Head of caudate nucleus (tissue), 42 donors: ENCODE measurements around the gene MYT1.

Experiments
- DNase-seq, 42 donors: peaks; one replicate each; pipeline versions ENCODE4 v3.0.0 to v3.0.0-alpha.2; 2020 to 2021; ENCODE audit warnings: mixed read lengths in 7 of 42
- intact Hi-C: fragments of 100-400 bp; cut with DNase I; formaldehyde crosslinking; loops from one replicate; pipeline ENCODE4 v1.15.0; 2022

The MYT1 gene

DNA sequence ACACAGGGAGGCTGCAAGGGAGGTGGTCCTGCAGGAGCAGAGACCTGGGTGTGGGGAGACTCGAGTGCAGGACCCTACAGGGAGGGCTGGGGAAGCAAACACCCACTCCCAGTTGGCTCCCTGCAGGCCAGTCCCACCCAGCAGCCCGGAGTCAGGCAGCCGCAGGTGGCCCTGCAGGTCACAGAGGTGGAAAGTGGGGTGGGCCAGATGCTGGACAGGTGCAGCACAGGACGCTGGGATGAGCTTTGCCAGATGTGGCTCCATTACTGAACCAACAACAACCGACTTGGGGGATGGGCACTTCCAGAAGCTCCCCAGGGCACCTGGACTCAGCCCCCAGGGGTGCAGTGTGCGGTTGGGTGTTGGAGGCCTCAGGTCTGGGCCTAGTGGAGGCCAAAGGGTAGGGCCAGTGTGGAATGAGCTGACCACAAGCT is 26.6 kb upstream of the MYT1 start:
- peak in 9 of 42 donors; percentile 0 to 28 (median 8) for DNase-seq
- intact Hi-C loops = no loop called here

DNA sequence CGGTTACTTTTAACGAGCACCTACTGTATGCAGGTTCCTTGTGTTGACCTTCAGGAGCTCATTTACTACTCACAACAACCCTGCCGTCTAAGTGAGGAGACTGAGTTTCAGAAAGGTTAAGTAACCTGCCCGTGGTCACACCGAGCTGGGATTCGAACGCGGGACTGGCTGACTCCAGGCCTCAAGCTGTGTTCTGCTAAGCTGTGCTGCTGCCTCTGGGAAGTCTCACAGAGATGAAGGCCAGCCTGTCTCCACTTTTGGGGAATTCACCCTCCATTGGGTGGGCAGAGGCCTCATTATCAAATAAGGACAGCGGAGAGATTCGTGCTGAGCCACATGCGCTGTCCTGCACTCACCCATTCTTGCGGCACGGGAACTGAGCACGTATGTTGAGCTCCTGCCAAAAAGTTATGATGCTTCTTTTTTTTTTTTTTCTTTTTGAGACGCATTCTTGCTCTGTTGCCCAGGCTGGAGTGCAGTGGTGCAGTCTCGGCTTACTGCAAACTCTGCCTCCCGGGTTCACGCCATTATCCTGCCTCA is 25.9 kb upstream of the MYT1 start:
- intact Hi-C loops = no loop called here
- peak in 10 of 42 donors; percentile 2 to 34 (median 9) for DNase-seq

DNA sequence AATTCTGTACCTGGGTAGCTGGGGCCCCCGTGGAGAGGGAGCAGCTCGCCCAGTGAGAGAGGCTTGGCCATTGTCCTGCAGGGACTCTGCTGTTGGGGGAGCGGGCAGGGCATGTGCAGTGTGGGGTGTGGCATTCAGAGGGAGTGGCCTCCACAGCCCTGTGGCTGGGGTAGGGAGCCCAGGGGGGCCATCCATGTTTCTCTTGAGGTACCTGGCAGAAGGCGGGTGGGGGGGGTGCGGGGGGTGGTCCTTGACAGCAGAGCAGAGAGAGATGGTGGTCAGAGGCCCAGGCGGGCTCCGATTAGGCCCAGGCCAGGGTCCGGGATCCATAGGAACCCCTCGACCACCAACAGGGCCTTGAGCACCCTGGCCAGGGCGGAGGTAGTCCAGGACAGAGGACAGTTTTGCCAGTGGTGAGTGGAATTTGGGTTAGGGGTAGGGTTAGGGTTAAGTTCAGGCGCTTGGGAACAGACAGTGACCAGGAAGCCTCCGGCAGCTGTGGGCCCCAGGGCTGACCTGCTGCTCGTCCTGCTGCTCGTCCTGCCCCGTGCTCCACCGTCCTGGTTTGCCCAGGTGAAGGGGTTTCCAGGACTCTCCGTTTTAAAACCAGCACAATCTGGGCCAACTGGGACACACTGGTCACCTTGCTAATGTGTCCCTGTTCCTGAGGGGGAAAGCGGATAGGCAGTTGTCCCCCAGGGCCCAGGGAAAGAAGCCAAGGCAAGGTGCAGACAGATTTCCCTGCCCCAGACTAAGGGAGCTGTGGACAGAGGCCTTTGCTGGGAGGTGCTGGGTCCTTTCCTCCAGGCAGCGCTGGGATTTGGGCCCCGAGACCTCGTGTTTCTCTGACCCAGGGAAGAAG is 24.8 kb upstream of the MYT1 start:
- intact Hi-C loops = no loop called here
- DNase-seq = peak in 11 of 42 donors; percentile 0 to 39 (median 10)

DNA sequence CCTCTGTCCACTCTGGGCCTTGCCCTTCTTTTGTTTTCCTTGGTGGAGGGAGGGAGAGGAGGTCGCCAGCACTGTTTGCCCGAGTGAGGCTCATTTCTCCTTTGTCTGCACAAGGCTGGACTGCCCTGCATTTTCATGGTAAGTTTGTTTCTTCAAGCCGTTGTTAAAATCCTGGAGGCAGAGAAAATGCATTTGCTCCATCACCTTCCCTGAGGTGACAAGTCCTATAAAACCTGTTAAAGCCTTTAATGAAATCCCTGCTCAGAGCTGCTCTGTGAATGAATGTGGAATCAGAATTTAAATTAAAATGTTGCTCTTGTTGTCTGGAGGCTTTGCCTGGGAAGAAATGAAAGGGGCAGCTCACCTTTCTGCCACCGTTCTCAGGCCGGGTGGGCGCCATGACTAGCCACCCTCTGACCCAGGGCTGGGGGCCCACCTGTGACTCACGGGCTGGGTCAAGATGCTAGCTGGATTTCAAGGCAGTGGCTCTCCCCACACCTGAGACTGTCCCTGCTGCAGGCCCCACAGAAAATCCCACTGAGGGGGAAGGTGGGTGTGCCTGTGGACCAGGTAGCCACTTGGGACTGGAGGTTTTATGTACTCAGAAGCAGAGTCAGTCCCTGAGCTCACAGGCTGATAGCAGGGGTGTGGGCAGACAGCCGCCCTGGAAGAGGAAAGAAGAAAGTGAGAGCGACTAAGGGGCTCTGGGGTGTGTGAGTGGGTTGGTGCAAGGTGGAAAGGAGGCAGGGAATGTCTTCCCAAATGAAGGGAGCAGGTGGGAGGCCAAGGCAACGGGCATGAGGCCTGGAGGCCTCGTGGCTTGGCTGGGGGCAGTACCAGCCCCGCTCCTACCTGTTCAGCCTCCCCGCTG is 24.0 kb upstream of the MYT1 start:
- intact Hi-C loops = no loop called here
- peak in 10 of 42 donors; percentile 2 to 35 (median 12) for DNase-seq

DNA sequence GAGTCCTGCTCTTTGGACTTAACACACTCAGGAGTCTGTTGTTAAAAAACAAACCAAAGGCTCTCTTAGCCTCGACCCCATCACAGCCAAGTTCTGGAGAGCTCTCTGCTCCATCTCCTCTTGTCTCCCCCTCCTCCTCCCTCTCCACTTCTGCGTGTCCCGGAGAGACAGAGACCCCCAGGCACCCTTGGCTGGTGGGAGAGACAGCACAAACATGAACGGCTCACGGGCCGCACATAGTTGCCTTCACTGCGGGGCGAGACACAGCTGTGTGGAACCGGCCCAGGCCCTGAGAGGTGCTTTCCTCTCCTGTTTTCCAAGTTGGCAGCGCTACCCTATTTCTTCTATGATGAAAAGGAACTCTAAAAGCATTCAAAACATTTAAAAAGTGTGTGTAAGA is 23.3 kb upstream of the MYT1 start:
- DNase-seq = peak in 9 of 42 donors; percentile 1 to 32 (median 13)
- intact Hi-C loops = no loop called here

DNA sequence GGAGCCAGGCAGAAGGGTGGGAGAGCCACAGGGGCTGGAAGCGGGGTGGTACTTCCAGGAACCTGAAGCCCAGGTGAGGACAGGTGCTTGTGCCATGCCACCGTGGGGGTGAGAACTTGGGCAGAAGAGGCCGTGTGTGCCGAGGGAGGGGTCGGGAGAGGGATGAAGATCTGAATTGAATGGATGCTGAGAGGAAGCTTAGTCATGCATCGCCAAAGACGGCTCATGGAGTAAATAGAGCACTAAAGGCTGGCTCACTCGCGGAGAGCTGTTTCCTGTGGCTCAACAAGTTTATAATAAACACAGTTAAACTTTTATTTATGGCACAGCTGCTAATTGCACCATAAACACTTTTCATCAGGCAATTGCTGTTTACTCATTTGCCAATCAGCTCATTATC is 21.7 kb upstream of the MYT1 start:
- DNase-seq = peak in 12 of 42 donors; percentile 1 to 42 (median 9)
- intact Hi-C loops = no loop called here

DNA sequence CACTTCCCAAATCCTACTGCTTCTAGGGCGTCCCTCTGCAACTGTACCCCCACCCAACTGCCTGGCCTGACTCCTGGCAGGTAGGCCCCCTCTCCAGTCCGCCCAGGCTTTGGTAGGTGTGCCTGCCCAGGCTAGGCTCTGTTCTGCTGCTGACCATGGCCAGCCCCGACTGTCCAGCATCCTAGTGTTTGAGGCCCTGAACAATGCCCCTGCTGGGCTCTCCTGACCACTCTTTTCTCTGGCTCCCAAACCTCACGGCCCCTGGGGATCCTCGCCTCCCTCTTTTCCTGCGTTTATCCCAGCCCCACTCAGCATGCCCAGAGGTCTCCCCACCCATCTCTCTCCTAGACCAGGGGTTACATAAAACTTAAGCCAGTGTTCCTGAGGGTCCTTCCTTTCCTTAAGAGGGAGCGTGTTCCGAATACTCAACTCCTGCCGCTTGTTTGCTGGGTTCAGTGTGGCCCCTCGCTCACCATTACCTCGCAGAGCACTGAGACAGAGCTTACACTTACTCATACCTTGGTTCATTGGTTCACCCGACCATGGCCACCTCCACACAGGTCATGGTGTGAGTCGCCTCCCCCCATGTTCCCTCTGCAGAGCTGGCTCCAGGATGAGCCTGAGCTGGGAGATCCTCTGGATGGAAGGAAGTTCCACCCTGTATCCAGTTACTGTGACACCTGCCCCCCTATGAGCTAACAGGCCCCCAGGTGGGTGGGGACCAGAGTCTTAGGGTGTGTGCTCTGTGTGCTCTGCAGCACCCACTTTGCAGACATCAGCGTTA is 21.0 kb upstream of the MYT1 start:
- DNase-seq = peak in 15 of 42 donors; percentile 1 to 28 (median 6)
- intact Hi-C loops = no loop called here

DNA sequence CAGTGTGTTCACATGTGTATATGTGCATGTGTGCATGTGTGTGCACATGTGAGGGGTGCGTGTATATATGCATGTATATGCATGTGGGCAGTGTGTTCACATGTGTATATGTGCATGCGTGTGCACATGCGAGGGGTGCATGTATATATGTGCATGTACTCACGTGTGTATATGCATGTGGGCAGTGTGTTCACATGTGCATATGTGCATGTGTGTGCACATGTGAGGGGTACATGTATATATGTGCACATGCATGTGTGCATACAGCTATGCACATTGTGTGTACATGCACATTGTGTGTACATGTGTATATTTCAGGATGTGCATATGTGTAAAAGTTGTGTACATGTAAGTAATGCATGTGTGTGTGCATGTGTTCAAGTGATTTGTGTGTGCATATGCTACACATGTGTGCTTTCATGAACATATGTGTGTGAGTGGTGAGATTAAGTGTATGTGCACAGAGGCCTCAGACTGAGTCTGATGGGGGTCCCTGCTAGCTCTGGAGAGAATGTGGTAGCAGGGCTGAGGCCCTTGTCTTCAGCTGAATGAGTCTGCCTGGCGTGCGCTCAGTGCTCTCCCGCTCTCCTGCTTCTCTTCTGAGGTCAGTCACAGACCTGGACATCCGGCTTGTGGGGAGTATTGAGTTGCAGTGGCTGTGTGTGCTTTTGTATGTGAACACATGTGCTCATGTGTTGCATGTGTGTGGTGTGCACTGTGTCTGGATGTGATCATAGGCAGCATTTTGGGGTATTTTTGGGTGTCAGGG is 19.9 kb upstream of the MYT1 start:
- intact Hi-C loops = no loop called here
- DNase-seq = peak in 6 of 42 donors; percentile 1 to 15 (median 6)

DNA sequence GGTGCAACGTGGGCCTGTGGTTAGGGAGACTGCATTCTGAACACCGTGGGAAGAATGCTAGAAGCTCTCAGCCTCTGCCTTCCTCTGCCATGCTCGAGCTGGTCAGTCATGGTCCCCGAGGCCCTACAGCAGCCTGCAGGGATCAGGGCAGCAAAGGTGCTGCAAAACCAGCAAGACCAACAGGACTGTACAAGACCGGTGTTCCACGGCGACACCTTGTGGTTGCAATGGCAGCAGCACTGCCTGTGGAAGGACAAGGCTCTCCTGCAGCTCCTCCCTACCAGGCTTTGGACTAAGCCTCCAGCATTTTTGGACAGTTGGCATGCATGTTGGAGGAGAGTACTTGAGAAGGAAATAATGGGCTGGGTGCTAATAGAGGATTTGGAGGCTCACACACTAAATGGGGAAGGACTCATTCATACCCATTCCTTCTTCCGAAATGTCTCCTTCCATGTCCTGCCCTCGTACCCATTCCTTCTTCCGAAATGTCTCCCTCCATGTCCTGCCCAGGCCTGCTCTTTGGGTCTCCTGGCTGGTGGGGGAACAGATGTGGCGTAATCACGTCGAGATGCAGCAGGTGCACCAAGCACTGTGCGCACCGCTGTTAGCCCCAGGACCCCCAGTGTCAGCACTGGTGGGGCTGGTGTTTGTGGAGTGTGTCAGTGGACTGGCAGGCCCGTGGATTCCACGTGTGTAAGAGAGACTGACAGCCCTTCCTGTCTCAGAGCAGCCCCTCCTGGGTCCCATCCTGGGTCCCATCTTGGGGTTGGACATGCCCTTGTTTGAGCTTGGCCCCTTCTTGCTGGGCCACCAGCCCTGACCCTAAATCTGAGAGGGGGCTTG is 18.6 kb upstream of the MYT1 start:
- peak in 13 of 42 donors; percentile 2 to 27 (median 9) for DNase-seq
- intact Hi-C loops = no loop called here

DNA sequence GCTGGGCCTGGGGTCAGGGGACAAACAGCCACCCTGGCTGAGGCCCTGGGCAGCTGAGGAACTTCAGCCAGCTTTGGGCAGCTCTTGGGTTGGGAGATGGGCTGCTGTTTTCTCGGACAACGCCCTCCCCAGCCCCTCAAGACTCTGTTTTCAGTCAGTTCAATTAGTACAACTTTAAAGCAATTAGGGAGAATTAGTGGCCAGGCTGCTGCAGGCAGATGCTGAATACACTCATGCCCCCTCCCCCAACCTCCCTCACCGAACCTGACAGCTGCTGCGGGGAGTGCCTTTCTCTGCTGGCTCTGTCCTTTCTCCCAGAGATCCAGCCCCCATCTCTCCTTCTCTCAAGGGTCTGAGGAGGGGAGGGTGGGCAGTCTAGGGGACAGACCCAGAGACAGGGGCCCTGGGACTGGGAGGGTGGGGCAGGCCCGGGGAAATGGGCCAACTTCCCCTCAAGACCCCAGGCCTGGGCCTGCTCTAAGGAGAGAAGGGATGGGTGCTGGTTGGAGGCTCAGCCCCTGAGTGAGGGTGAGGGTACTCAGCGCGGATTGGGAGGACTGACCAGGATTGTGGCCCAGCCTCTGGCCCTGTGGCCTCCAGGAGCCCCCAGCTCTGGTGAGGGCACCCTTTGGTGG is 17.8 kb upstream of the MYT1 start:
- intact Hi-C loops = no loop called here
- DNase-seq = peak in 17 of 42 donors; percentile 2 to 37 (median 9)

DNA sequence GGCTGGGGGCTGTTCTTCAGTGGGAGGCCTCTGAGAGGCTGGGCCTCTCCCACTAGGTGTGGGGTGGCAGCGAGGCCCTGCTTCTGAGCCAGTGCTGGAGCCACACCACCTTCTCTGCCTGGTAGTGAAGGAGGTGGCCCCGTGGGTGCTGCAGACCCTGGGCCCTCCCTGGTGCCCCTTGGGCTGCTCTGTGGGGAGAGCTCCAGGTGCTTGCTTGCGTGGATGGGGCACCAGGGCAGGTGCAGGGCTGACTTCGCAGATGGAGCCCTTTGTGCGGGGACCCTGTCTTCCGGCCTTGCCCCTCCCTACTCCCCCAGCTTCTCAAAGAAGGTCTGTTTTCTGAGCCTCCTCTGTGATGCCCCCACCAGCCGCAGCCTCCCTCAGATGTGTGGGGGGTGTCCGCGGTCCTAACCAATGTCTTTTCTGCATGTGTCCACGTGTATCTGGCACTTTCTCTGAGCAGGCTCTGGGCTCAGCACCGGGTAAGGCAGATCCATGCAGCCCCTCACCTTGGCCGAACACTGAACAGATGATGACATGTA is 17.2 kb upstream of the MYT1 start:
- intact Hi-C loops = no loop called here
- DNase-seq = peak in 13 of 42 donors; percentile 6 to 43 (median 24)

DNA sequence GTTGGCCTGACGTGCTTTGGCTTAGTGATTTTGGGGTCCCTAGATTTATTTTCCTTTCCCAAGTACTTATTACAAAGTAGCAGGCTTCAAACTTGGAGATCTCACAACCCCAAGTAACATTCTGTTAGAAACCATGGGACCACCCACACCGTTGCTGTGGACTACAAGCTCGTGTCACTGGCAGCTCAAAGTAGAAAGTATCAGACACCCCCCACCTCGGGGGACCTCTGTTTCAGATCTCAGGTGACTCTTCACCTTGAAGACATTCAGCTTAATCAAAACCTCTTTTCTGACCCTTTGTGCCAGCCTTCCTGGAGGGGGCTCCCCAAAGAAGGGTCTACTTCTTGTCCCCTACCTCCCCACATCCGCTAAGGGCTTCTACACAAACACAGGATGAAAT is 15.7 kb upstream of the MYT1 start:
- intact Hi-C loops = no loop called here
- DNase-seq = peak in 12 of 42 donors; percentile 1 to 29 (median 18)

DNA sequence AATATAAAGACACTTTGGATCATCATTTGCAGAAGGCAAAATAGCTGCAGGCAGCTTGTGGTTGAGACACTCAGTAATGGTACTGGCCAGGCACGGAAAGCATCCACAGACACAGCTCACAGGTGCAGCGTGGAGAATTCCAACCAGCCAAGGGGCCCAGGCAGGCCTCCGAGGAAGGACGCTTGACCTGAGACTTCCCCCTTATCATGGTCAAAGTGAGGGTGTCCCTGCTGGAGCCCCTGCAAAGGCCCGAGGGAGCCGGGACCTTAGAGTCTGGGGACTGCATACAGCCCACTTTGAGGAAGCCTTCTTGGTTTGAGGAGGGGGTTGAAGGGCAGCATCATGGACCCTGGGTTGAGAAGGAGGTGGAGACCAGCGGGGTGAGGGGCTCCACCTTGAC is 15.1 kb upstream of the MYT1 start:
- intact Hi-C loops = no loop called here
- peak in 17 of 42 donors; percentile 0 to 34 (median 10) for DNase-seq

DNA sequence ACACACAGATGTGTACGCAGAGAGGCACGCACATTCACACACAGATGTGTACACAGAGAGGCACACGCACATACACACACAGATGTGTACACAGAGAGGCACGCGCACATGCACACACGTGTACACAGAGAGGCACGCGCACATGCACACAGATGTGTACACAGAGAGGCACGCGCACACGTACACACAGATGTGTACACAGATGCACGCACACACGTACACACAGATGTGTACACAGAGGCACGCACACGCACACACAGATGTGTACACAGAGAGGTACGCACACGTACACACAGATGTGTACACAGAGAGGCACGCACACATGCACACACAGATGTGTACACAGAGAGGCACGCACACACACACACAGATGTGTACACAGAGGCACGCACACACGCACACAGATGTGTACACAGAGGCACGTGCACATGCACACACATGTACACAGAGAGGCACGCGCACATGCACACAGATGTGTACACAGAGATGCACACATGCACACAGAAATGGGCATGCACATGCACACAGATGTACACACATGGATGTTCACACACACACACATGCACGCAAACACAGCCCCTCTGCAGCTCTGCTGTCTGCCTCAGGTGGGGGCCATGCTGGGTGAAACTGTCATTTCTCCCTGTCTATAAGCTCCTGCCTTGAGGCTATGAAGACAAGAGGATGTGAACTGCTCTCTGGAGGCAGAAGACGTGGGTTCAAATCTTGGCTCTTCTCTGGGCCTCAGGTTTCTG is 14.3 kb upstream of the MYT1 start:
- DNase-seq = peak in 14 of 42 donors; percentile 0 to 29 (median 6)

DNA sequence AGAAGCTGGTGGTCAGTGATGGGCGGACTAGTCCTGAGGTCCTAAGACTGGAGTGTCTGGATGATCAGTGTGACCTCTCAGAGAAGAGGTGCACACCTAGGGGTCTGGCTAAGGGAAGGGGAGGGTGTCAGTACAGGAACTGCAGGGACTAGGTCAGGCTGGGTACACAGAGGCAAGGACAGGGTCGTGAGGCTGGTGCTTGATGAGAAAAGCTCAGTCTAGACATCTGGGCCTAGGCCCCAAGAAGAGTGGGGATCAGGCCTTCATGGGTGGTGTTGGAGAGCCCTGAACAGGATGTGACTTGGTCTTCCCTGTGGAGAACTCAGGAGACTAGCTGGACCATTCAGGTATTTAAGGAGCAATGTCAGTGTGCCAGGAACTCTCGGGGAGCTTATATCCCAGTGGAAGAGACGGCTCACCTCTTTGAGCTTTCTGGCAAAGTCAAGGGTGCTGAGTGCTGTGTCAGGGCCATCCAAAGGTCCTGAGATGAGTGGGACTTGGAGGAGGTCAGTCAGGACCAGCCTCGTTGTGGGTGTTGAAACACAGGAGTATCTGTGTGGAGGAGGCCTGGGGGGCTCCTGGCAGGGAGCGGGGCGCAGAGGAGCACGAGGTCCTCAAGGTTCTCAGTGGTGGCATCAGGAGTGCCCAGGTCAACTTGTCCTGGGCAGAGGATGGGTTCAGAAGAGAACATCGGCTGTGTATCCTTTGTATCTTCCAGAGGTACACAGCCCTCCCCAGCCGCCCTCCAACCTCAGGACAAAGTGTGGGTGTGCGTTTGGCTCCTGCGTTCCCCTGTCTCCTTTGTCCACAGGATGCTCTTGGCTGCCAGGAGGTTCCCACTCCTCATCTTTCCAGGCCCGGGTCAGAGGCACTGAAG is 13.3 kb upstream of the MYT1 start:
- DNase-seq = peak in 11 of 42 donors; percentile 0 to 26 (median 5)
- intact Hi-C loops = no loop called here

More for the DNA sequence above, 14.3 kb upstream of the MYT1 start:
- intact Hi-C loops = no loop called here
